SK-N-SH treated with all-trans-retinoic acid at 6 μM for 48 hours (cell line): ENCODE data around the gene POLG.

ENCODE experiments used
- ARNTL ChIP-seq: fragments of 450-650 bp; formaldehyde crosslinking; IDR thresholded peaks from 2 replicates; pipeline ENCODE4 v1.5.0; 2020; ENCODE audit warnings: low read depth, mild to moderate bottlenecking, moderate library complexity, borderline replicate concordance
- RARB ChIP-seq: fragments of 250-450 bp; sonication (Bioruptor Pico); IDR thresholded peaks from 2 replicates; pipeline ENCODE4 v1.8.0; 2021; ENCODE audit warnings: mild to moderate bottlenecking, moderate library complexity
- SNAI2 ChIP-seq: fragments of 250-450 bp; sonication (Bioruptor Pico); IDR thresholded peaks from 2 replicates; pipeline ENCODE4 v1.5.0; 2020; ENCODE audit warnings: mild to moderate bottlenecking, moderate library complexity
- ZC3H10 ChIP-seq: fragments of 250-450 bp; sonication (Bioruptor Pico); IDR thresholded peaks from 2 replicates; pipeline ENCODE4 v1.5.1; 2021; ENCODE audit warnings: mild to moderate bottlenecking, moderate library complexity
- TF ChIP-seq, protein P1 (sequence below): fragments of 250-450 bp; sonication (Bioruptor Pico); IDR thresholded peaks from 2 replicates; pipeline ENCODE4 v1.8.0; 2020; ENCODE audit warnings: mild to moderate bottlenecking, moderate library complexity, borderline replicate concordance
- TF ChIP-seq, protein P2 (sequence below): fragments of 250-450 bp; sonication (Bioruptor Pico); IDR thresholded peaks from 2 replicates; pipeline ENCODE4 v1.5.1; 2020; ENCODE audit warnings: low read depth, mild to moderate bottlenecking, moderate library complexity

DNA sequence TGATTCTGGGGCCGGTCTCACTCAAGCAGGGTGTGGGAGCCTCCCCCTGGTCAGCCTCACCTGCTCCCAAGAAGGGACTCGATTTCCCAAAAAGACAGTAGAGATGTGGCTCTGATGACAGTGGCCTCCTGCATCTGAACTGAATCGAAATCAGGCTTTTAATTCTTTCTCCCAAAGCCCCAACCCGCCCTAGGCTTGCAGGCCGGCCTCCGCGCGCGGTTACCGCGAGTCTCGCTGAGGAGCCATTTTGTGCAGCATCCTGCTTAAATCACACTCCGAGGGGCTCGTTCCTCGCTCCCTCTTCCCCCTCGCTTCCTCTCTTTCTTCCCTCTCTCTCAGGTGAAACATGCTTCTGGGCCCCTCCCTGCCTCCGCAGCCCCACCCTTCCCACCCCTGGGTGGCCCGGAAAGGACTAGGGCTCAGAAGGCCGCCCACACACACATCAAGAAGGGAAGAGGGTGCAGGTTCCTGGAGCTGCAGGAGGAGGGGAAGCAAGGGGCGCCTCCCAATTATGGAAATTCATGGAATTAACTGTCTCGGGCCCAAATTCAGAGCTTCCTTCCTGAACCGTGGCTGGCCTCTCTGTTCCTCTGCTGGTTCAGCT lies 30.9 kb upstream of the POLG start:
- TF ChIP-seq, protein P1, sequence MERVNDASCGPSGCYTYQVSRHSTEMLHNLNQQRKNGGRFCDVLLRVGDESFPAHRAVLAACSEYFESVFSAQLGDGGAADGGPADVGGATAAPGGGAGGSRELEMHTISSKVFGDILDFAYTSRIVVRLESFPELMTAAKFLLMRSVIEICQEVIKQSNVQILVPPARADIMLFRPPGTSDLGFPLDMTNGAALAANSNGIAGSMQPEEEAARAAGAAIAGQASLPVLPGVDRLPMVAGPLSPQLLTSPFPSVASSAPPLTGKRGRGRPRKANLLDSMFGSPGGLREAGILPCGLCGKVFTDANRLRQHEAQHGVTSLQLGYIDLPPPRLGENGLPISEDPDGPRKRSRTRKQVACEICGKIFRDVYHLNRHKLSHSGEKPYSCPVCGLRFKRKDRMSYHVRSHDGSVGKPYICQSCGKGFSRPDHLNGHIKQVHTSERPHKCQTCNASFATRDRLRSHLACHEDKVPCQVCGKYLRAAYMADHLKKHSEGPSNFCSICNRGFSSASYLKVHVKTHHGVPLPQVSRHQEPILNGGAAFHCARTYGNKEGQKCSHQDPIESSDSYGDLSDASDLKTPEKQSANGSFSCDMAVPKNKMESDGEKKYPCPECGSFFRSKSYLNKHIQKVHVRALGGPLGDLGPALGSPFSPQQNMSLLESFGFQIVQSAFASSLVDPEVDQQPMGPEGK (CRISPR knock-in tag) = no peak
- TF ChIP-seq, protein P2, sequence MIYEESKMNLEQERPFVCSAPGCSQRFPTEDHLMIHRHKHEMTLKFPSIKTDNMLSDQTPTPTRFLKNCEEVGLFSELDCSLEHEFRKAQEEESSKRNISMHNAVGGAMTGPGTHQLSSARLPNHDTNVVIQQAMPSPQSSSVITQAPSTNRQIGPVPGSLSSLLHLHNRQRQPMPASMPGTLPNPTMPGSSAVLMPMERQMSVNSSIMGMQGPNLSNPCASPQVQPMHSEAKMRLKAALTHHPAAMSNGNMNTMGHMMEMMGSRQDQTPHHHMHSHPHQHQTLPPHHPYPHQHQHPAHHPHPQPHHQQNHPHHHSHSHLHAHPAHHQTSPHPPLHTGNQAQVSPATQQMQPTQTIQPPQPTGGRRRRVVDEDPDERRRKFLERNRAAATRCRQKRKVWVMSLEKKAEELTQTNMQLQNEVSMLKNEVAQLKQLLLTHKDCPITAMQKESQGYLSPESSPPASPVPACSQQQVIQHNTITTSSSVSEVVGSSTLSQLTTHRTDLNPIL (CRISPR knock-in tag) = no peak
- TF ChIP-seq ARNTL (CRISPR knock-in tag) (no peak), ZC3H10 (no peak), SNAI2 (CRISPR knock-in tag) (no peak), RARB (no peak)
